HepG2 (cell line): ENCODE data around the gene EEF1E1. TPM values are rescaled to one million over a fixed set of nuclear protein-coding genes. Genes with fewer than 3 reads are reported as not detected.

Source experiments
- BATF2 ChIP-seq: sonication (generic); formaldehyde crosslinking; IDR thresholded peaks from 2 replicates; pipeline ENCODE4 v1.8.0; 2022; ENCODE audit warnings: mild to moderate bottlenecking, missing genetic modification reagents, moderate library complexity
- CBFB ChIP-seq: sonication (generic); formaldehyde crosslinking; IDR thresholded peaks from 2 replicates; pipeline ENCODE4 v1.4.0; 2020; ENCODE audit warnings: missing genetic modification reagents
- DNMT1 ChIP-seq: sonication (generic); formaldehyde crosslinking; IDR thresholded peaks from 2 replicates; pipeline ENCODE4 v1.5.1; 2020; ENCODE audit warnings: mild to moderate bottlenecking, missing genetic modification reagents
- FOXP1 ChIP-seq, 2 experiments: fragments of 450-650 bp in 1 of 2; IDR thresholded peaks; 2 replicates each; pipeline ENCODE4 v1.6.1; 2017 to 2018; ENCODE audit warnings: antibody characterized with exemption in 1 of 2
- HNRNPK ChIP-seq: fragments of 200-400 bp; formaldehyde crosslinking; IDR thresholded peaks from 2 replicates; pipeline ENCODE4 v1.6.1; 2018; ENCODE audit warnings: low read length, low read depth, moderate library complexity, mild to moderate bottlenecking; ENCODE audit not compliant: poor library complexity, severe bottlenecking
- ISX ChIP-seq: sonication (generic); formaldehyde crosslinking; conservative IDR thresholded peaks from 2 replicates; pipeline ENCODE4 v1.5.0; 2020; ENCODE audit warnings: missing genetic modification reagents
- KDM5B ChIP-seq: sonication (generic); formaldehyde crosslinking; IDR thresholded peaks from 2 replicates; pipeline ENCODE4 v1.4.0; 2020; ENCODE audit warnings: missing genetic modification reagents, mild to moderate bottlenecking, borderline replicate concordance
- MTA3 ChIP-seq: sonication (generic); formaldehyde crosslinking; IDR thresholded peaks from 2 replicates; pipeline ENCODE4 v1.4.0; 2020; ENCODE audit warnings: missing genetic modification reagents
- NFIB ChIP-seq: sonication (generic); formaldehyde crosslinking; IDR thresholded peaks from 2 replicates; pipeline ENCODE4 v1.9.0; 2021; ENCODE audit warnings: missing genetic modification reagents, mild to moderate bottlenecking, borderline replicate concordance
- NR1H2 ChIP-seq: sonication (generic); formaldehyde crosslinking; IDR thresholded peaks from 2 replicates; pipeline ENCODE4 v1.8.1; 2022; ENCODE audit warnings: low read depth, missing genetic modification reagents, borderline replicate concordance
- NR2C2 ChIP-seq: sonication (generic); formaldehyde crosslinking; IDR thresholded peaks from 2 replicates; pipeline ENCODE4 v1.4.0; 2020; ENCODE audit warnings: missing genetic modification reagents, mild to moderate bottlenecking, moderate library complexity, borderline replicate concordance
- POLR2AphosphoS5 ChIP-seq: IDR thresholded peaks from 2 replicates; pipeline ENCODE4 v1.6.1; 2012; ENCODE audit warnings: low read depth, low read length
- PRMT3 ChIP-seq: sonication (generic); formaldehyde crosslinking; IDR thresholded peaks from 2 replicates; pipeline ENCODE4 v1.8.1; 2022; ENCODE audit warnings: low read depth, mild to moderate bottlenecking, moderate library complexity, missing genetic modification reagents, borderline replicate concordance
- RBFOX2 ChIP-seq: fragments of 200-400 bp; formaldehyde crosslinking; IDR thresholded peaks from 2 replicates; pipeline ENCODE4 v1.6.1; 2017; ENCODE audit warnings: low read depth, mild to moderate bottlenecking, low read length
- REPIN1 ChIP-seq: sonication (generic); formaldehyde crosslinking; IDR thresholded peaks from 2 replicates; pipeline ENCODE4 v1.8.0; 2022; ENCODE audit warnings: missing genetic modification reagents, low read depth, mild to moderate bottlenecking, borderline replicate concordance
- RNF2 ChIP-seq: fragments of 450-650 bp; conservative IDR thresholded peaks from 2 replicates; pipeline ENCODE4 v1.6.1; 2016; ENCODE audit warnings: low read depth
- TBL1XR1 ChIP-seq: fragments of 150-350 bp; IDR thresholded peaks from 2 replicates; pipeline ENCODE4 v1.6.1; 2014; ENCODE audit warnings: borderline replicate concordance, low read length; ENCODE audit not compliant: partially characterized antibody
- UBTF ChIP-seq: sonication (generic); formaldehyde crosslinking; IDR thresholded peaks from 2 replicates; pipeline ENCODE4 v1.4.0; 2020; ENCODE audit warnings: mild to moderate bottlenecking, missing genetic modification reagents
- YY1 ChIP-seq: IDR thresholded peaks from 2 replicates; pipeline ENCODE4 v1.6.1; 2011; ENCODE audit warnings: low read length, low read depth, moderate library complexity, mild to moderate bottlenecking; ENCODE audit not compliant: insufficient read depth, insufficient replicate concordance
- ZC3H4 ChIP-seq: sonication (generic); formaldehyde crosslinking; IDR thresholded peaks from 2 replicates; pipeline ENCODE4 v1.4.0; 2020; ENCODE audit warnings: missing genetic modification reagents, borderline replicate concordance
- ZNF136 ChIP-seq: sonication (generic); formaldehyde crosslinking; IDR thresholded peaks from 2 replicates; pipeline ENCODE4 v1.8.1; 2022; ENCODE audit warnings: low read depth, mild to moderate bottlenecking, moderate library complexity, missing genetic modification reagents
- ZNF503 ChIP-seq: sonication (generic); formaldehyde crosslinking; IDR thresholded peaks from 2 replicates; pipeline ENCODE4 v1.4.0; 2020; ENCODE audit warnings: missing genetic modification reagents
- ZNF572 ChIP-seq: sonication (generic); formaldehyde crosslinking; IDR thresholded peaks from 2 replicates; pipeline ENCODE4 v1.5.1; 2020; ENCODE audit warnings: mild to moderate bottlenecking, missing genetic modification reagents
- ZNF75D ChIP-seq: sonication (generic); formaldehyde crosslinking; IDR thresholded peaks from 2 replicates; pipeline ENCODE4 v1.8.1; 2023; ENCODE audit warnings: missing genetic modification reagents, mild to moderate bottlenecking, borderline replicate concordance
- polyA plus RNA-seq, 8 experiments: library from polyadenylated mRNA; depleted of rRNA in 3 of 8; stranded (reverse) in 7 of 8; unstranded in 1 of 8; fragments of >200 nt; fragmentation: Illumina TruSeq in 4 of 8; extraction: Trizol in 4 of 8; gene quantifications; 2 replicates each; pipeline versions ENCODE4 v1.2.1 to v1.2.3, GENCODE V29; 2011 to 2016; ENCODE audit warnings: low read depth in 4 of 8, missing spikeins in 1 of 8, mixed read lengths in 1 of 8; ENCODE audit not compliant: insufficient read depth in 1 of 8
- total RNA-seq, 5 experiments: library from RNA; depleted of rRNA; stranded (reverse); fragments of >200 nt; fragmentation: Illumina TruSeq; extraction: Trizol; gene quantifications; 2 replicates each; pipeline ENCODE4 v1.2.3, GENCODE V29; 2016; ENCODE audit warnings: low read depth in 1 of 5

Gene EEF1E1
- total and polyA plus RNA-seq, 2 of the 13 experiments (the other 11 are each of a cell fraction or from before 2014, with no cell fraction given) = 128 to 188 TPM

GRCh38 chr6:8063761-8064637 lies 38.3 kb downstream of the EEF1E1 start, which contains the start of gene BLOC1S5 (continued):
- TF ChIP-seq NR1H2 (CRISPR knock-in tag) (peak; percentile 86; the same call in 1 of the 2 replicates), PRMT3 (CRISPR knock-in tag) (peak; percentile 92; the same call in 1 of the 2 replicates), NFIB (CRISPR knock-in tag) (no peak), ISX (CRISPR knock-in tag) (0 out of 2 replicates have a peak, but pooled peaks have one; percentile 30), DNMT1 (CRISPR knock-in tag) (peak; percentile 87; the same call in 1 of the 2 replicates), RBFOX2 (peak; percentile 95), TBL1XR1 (peak; percentile 42), NR2C2 (CRISPR knock-in tag) (peak; percentile 91; the same call in 1 of the 2 replicates), UBTF (peak; percentile 78), KDM5B (peak; percentile 97; the same call in 1 of the 2 replicates), RNF2 (no peak; the same call in 1 of the 2 replicates), ZNF503 (CRISPR knock-in tag) (peak; percentile 88; the same call in 1 of the 2 replicates), HNRNPK (peak; percentile 84), ZC3H4 (peak; percentile 55; the same call in 1 of the 2 replicates), FOXP1 (IDR thresholded peaks at IDR 0.05) (no peak), FOXP1 (CRISPR knock-in tag; IDR thresholded peaks at IDR 0.05) (peak; percentile 27; the same call in 1 of the 2 replicates), ZNF572 (CRISPR knock-in tag) (peak; percentile 92; the same call in 1 of the 2 replicates), CBFB (CRISPR knock-in tag) (peak; percentile 75), BATF2 (no peak), MTA3 (CRISPR knock-in tag) (no peak), ZNF75D (CRISPR knock-in tag) (no peak), REPIN1 (CRISPR knock-in tag) (peak; percentile 91), ZNF136 (CRISPR knock-in tag) (peak; percentile 38; the same call in 1 of the 2 replicates), YY1 (peak; percentile 100), POLR2AphosphoS5 (peak; percentile 95)
